ENCODE results near the gene ABLIM1.

- TF ChIP-seq TCF12 (IDR thresholded peaks at IDR 0.05; ENCODE audit: low read depth) = no peak
- no peak for TF ChIP-seq YY1 (IDR thresholded peaks at IDR 0.05; ENCODE audit: low read depth)
Measured at GRCh38 chr10:114674346-114674745, 16.3 kb upstream of the ABLIM1 start.

Data from Ishikawa (cell line).